ENCODE results near the gene ABCA10. TPM values are rescaled to one million over a fixed set of nuclear protein-coding genes. Genes with fewer than 3 reads are reported as not detected.
A peak's percentile ranks its signal among the peaks of the same experiment; 100 is the strongest.

Gene ABCA10
- total and polyA plus RNA-seq, 2 of the 13 experiments (the other 11 are each of a cell fraction or from before 2014, with no cell fraction given): 0.02 to 0.08 TPM

GRCh38 chr17:69268543-69269014 lies 40.0 kb upstream of the ABCA10 start (continued):
- TF ChIP-seq ZBTB40 (IDR thresholded peaks at IDR 0.05) (no peak), ZBTB40 (CRISPR knock-in tag; IDR thresholded peaks at IDR 0.05) (no peak), POLR2A (IDR thresholded peaks at IDR 0.05; ENCODE audit: insufficient read depth in 1 of 2, low read depth in 2 of 2, low read length in 2 of 2) (peak in 1 of 2 experiments; percentile 60; a peak in 2 of 4 replicates), CBFB (CRISPR knock-in tag; IDR thresholded peaks at IDR 0.05) (no peak), ZNF530 (CRISPR knock-in tag; IDR thresholded peaks at IDR 0.05; ENCODE audit: low read depth) (no peak), KAT7 (CRISPR knock-in tag; IDR thresholded peaks at IDR 0.05; ENCODE audit: borderline replicate concordance) (no peak), ZNF562 (CRISPR knock-in tag; IDR thresholded peaks at IDR 0.05; ENCODE audit: borderline replicate concordance) (no peak), BCL6 (CRISPR knock-in tag; IDR thresholded peaks at IDR 0.05) (peak; percentile 73; the same call in 1 of the 2 replicates), ZBTB34 (CRISPR knock-in tag; IDR thresholded peaks at IDR 0.05) (no peak), HOXD1 (CRISPR knock-in tag; IDR thresholded peaks at IDR 0.05) (no peak; the same call in 1 of the 2 replicates), REXO4 (CRISPR knock-in tag; IDR thresholded peaks at IDR 0.05; ENCODE audit: borderline replicate concordance) (no peak), DNMT1 (CRISPR knock-in tag; IDR thresholded peaks at IDR 0.05) (no peak), FOXM1 (CRISPR knock-in tag; IDR thresholded peaks at IDR 0.05) (no peak), POLR2AphosphoS2 (IDR thresholded peaks at IDR 0.05; ENCODE audit: low read depth, low read length) (no peak), ZNF589 (CRISPR knock-in tag; conservative IDR thresholded peaks at IDR 0.05) (no peak), TIGD3 (CRISPR knock-in tag; IDR thresholded peaks at IDR 0.05; ENCODE audit: borderline replicate concordance) (no peak), HOMEZ (CRISPR knock-in tag; IDR thresholded peaks at IDR 0.05; ENCODE audit: low read depth) (peak; percentile 90), ZNF841 (CRISPR knock-in tag; IDR thresholded peaks at IDR 0.05; ENCODE audit: borderline replicate concordance) (no peak)
